ENCODE measurements around the gene WWOX.

The WWOX gene

GRCh38 chr16:79190542-79190941 is 1091.1 kb downstream of the WWOX start:
- ChIA-PET CTCF (no interaction called here), POLR2A (no interaction called here)
- no peak for DNase-seq (ENCODE audit: extremely low spot score)
- TF ChIP-seq CTCF (IDR thresholded peaks at IDR 0.05; ENCODE audit: control extremely low read depth, extremely low read depth, low read depth, missing control alignments): no peak

- DNase-seq (ENCODE audit: extremely low spot score): no peak
- ChIA-PET CTCF (no interaction called here), POLR2A (no interaction called here)
- TF ChIP-seq CTCF (IDR thresholded peaks at IDR 0.05; ENCODE audit: control extremely low read depth, extremely low read depth, low read depth, missing control alignments): no peak
Observed at GRCh38 chr16:79191933-79192332, 1092.5 kb downstream of the WWOX start.

- ChIA-PET POLR2A (no interaction called here), CTCF (no interaction called here)
- DNase-seq (ENCODE audit: extremely low spot score): no peak
- TF ChIP-seq CTCF (IDR thresholded peaks at IDR 0.05; ENCODE audit: control extremely low read depth, extremely low read depth, low read depth, missing control alignments): no peak
Observed at GRCh38 chr16:79192904-79193303, 1093.5 kb downstream of the WWOX start.

GRCh38 chr16:79194291-79194690 is 1094.8 kb downstream of the WWOX start:
- DNase-seq (ENCODE audit: extremely low spot score): no peak
- ChIA-PET CTCF (no interaction called here), POLR2A (no interaction called here)
- TF ChIP-seq CTCF (IDR thresholded peaks at IDR 0.05; ENCODE audit: control extremely low read depth, extremely low read depth, low read depth, missing control alignments): no peak

GRCh38 chr16:79195938-79196337 is 1096.5 kb downstream of the WWOX start:
- ChIA-PET CTCF (no interaction called here), POLR2A (no interaction called here)
- no peak for TF ChIP-seq CTCF (IDR thresholded peaks at IDR 0.05; ENCODE audit: control extremely low read depth, extremely low read depth, low read depth, missing control alignments)
- DNase-seq (ENCODE audit: extremely low spot score): no peak

GRCh38 chr16:79201436-79201835 is 1102.0 kb downstream of the WWOX start:
- DNase-seq (ENCODE audit: extremely low spot score): no peak
- POLR2A ChIA-PET: no interaction called here
- CTCF ChIA-PET: no interaction called here
- TF ChIP-seq CTCF (IDR thresholded peaks at IDR 0.05; ENCODE audit: control extremely low read depth, extremely low read depth, low read depth, missing control alignments): no peak

GRCh38 chr16:79202977-79203376 is 1103.5 kb downstream of the WWOX start:
- DNase-seq (ENCODE audit: extremely low spot score): no peak
- CTCF ChIA-PET: no interaction called here
- TF ChIP-seq CTCF (IDR thresholded peaks at IDR 0.05; ENCODE audit: control extremely low read depth, extremely low read depth, low read depth, missing control alignments): no peak
- POLR2A ChIA-PET: no interaction called here
